GM12873 (cell line): ENCODE results near the gene ZBED4.

Source experiments
- TF ChIP-seq, protein P1 (sequence below): IDR thresholded peaks from 2 replicates; pipeline ENCODE4 v1.5.1; 2012; ENCODE audit warnings: low read depth, mild to moderate bottlenecking, moderate library complexity, low read length, control low read depth; ENCODE audit not compliant: insufficient read depth; ENCODE audit errors: missing control alignments

ZBED4 gene

DNA sequence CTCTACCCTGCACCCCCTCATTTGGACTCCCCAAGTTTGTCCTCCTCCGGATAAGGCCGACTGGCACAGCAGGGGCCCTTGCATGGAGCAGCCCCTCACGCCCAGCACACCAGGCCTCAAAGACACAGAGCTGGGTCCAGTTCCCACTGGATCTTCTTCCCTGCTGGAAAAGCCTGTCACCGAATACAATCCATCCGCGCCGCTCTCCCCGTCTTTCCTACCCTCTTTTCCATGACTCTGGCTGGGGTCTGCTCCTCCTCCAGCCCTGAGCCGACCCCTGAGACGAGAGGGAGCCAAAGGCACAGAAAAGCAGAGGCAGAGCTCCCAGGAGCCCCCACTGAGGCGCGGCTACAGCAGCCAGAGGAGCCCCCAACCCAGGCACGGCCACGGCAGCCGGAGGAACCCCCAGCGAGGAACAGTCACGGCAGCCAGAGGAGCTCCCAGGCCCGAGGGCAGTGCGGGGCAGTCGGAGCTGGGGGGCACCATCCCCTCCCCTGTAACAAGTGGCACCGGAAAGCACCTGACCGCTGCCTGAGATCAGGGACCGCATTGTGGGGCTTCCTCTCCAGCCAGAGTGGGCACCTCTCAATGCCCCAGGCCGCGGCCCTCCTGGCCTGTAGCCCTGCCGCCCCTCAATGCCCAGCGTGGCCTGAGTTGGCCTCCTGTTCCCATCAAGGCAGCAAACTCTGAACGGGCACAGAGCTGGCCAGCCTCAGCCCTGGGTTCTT lies 52.6 kb downstream of the ZBED4 start:
- TF ChIP-seq, protein P1, sequence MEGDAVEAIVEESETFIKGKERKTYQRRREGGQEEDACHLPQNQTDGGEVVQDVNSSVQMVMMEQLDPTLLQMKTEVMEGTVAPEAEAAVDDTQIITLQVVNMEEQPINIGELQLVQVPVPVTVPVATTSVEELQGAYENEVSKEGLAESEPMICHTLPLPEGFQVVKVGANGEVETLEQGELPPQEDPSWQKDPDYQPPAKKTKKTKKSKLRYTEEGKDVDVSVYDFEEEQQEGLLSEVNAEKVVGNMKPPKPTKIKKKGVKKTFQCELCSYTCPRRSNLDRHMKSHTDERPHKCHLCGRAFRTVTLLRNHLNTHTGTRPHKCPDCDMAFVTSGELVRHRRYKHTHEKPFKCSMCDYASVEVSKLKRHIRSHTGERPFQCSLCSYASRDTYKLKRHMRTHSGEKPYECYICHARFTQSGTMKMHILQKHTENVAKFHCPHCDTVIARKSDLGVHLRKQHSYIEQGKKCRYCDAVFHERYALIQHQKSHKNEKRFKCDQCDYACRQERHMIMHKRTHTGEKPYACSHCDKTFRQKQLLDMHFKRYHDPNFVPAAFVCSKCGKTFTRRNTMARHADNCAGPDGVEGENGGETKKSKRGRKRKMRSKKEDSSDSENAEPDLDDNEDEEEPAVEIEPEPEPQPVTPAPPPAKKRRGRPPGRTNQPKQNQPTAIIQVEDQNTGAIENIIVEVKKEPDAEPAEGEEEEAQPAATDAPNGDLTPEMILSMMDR, result no peak

DNA sequence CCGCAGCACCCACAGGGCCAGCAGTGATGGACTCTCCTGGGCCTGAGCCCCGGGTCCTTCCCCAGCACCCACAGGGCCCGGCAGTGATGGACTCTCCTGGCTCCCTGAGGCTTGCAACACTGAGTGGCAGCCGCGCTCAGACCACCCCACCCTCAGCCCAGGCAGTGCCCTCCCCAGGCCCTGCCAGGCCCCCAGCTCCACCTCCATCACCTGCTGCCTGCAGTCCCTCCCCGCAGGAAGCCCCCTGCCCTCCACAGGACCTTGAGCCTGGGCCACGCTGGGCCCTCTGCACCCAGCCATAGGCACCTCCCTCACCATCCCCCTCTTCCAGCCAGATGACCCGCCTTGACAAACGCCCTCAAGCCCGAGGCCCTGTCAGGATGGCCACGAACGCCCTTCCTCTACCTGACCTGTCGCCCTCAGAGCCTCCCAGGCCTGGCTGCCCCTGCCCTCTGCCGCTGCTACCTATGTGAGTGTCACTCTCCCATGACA lies 53.2 kb downstream of the ZBED4 start:
- TF ChIP-seq, protein P1, result no peak

DNA sequence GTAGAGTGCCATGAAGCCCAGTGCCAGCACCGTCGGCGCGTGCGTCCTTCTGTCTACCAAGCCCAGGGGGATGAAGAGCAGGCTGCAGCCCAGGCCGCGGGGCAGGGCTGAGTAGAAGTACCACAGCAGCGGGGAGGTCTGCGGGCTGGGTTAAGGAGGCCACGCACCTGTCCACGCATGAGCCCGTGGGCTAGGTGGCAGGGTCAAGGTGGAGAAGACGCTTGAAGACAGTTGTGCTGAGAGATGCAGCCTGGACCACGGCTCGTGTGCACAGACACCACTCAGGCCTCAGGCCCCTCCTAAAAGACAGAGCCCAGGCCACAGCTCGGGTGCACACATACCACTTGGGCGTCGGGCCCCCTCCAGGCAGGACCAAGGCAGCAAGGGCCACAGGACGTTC lies 54.2 kb downstream of the ZBED4 start:
- TF ChIP-seq, protein P1, result no peak

DNA sequence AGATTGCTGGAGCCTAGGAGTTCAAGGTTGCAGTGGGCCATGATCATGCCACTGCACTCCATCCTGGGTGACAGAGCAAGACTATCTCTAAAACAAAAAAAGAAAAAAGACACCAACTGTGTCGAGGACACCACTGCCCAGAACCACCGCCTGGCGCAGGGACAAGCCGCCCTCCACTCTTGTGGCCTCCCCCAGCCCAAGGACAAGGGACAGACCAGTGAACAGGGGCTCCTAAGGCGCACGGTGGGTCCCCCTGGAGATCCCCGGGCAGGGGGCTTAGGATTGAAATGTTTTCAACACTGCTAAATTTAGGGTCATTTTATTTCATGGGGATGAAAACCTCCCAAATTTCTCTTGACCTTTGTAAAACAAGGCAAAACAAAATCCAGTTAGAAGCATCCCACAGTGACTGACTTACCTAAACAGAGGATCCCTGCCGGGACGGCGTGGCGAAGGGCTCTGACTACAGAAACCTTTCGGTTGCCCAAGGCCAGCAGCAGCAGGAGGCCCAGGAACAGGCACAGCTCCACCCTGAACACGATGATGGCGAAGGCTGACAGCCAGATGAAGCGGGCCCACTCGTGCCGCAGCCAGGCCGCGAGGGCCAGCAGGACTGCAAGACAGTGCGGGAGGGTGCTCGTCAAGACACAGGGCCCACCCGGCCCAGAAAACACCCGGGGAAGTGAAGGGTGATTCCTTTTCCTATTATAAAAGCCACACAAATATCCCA lies 56.0 kb downstream of the ZBED4 start:
- TF ChIP-seq, protein P1, result no peak

DNA sequence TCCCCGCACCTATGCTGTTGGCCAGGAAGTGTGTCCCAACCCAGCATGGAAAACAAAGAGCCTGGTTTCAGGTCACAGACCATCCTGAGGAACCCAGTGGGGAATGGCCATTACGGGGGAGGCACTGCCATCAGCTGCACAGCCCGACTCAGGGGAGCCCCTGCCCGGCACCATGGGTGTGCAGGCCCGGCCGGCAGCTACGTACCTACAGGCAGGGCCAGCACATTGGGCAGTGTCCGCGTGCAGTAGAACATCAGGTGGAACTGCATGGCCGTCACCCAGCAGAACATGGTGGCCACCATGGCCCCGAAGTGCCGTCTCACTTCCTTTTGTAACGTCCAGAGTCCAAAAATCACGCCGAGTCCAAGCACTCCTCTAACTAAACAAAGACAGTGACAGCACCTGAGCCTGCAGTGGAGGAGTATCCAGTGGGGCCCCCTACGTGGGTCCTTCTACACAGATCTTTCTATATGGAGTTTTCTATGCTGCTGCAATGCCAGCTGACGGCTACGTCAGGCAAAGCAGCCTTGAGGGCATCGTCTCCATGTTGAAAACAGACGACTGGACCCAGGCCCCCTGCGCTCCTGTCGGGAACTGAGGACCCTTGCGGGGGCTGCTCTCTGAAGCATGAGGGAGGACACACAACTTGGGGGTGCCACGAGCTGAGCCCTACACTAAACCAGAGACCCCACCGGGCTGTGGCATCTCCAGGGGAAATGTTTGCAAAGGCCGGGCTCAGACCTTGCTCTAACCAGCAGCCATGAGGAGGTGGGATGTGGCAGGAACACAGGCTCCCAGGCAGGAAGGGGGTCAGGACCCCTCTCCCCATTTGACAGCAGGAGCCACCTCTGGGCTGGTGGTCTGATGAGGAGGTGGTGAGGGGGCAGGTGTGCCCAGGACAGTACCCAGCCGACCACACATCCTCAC lies 56.8 kb downstream of the ZBED4 start:
- TF ChIP-seq, protein P1, result no peak

DNA sequence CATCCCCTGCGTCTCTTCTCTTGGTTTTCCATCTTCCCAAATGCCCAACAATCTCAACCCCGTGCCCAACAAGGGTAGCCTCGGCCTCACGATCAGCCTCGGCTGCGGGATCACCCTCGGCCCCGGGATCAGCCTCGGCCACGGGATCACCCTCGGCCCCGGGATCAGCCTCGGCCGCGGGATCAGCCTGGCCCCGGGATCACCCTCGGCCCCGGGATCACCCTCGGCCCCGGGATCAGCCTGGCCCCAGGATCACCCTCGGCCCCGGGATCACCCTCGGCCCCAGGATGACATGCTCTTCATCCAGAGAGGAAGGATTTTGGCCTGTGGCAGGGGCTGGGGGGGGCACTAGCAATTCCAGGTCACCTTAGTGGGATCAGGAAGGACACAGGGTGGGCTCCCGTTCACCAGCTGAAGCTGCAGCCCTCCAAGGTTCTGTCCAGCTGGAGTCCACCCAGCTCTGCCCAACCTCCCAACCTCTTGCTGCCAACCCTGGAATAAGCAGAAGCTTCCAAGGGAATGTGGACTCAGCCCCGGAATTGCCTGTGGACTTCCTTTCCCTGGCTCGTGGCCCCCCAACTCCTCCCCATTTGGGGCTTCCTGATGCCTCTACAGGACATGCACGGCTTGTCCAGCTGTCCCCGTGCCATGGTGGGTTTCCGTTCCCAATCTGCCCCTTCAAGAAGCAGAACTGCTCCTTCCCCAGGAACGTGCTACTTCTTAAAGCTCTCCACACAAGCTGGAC lies 58.4 kb downstream of the ZBED4 start:
- TF ChIP-seq, protein P1, result no peak

DNA sequence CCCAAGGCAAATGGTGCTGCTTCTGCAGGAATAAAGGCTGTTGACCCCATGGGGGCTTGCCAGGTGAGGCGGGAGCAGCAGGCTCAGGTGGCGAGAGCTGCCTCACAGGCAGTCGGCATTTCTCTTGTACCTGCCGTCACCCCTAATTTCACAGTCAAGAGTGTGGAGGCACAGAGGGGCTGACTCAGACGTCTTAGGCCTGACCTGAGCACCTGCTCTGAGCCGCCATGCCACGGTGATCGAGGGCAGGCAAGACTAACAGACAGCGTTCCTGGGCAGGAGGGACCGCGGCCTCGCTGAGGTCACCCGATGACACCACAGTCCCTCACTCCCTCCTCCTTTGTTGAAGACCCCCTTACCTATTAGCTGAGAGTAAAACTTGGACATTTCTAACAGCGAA lies 59.4 kb downstream of the ZBED4 start:
- TF ChIP-seq, protein P1, result no peak
